HepG2 (cell line): Measurements from ENCODE around the gene STN1. TPM values are rescaled to one million over a fixed set of nuclear protein-coding genes. Genes with fewer than 3 reads are reported as not detected.

ENCODE experiments used
- CENPX ChIP-seq: sonication (generic); formaldehyde crosslinking; IDR thresholded peaks from 2 replicates; pipeline ENCODE4 v1.9.0; 2021; ENCODE audit warnings: mild to moderate bottlenecking, missing genetic modification reagents, moderate library complexity
- CHD4 ChIP-seq: fragments of 200-600 bp; sonication (generic); IDR thresholded peaks from 2 replicates; pipeline ENCODE4 v1.7.0; 2017; ENCODE audit warnings: mild to moderate bottlenecking, low read length, borderline replicate concordance
- IKZF4 ChIP-seq: sonication (generic); formaldehyde crosslinking; IDR thresholded peaks from 2 replicates; pipeline ENCODE4 v1.5.1; 2020; ENCODE audit warnings: borderline replicate concordance, mild to moderate bottlenecking, low read depth, missing genetic modification reagents; ENCODE audit errors: not compliant biosample characterization
- JDP2 ChIP-seq: sonication (generic); formaldehyde crosslinking; IDR thresholded peaks from 2 replicates; pipeline ENCODE4 v1.8.1; 2022; ENCODE audit warnings: missing genetic modification reagents, borderline replicate concordance
- KLF12 ChIP-seq: sonication (generic); formaldehyde crosslinking; IDR thresholded peaks from 2 replicates; pipeline ENCODE4 v1.4.0; 2020; ENCODE audit warnings: missing genetic modification reagents, borderline replicate concordance
- MBD4 ChIP-seq: IDR thresholded peaks from 2 replicates; pipeline ENCODE4 v1.6.1; 2012; ENCODE audit warnings: low read length, inconsistent platforms, borderline replicate concordance
- POLR2AphosphoS2 ChIP-seq: IDR thresholded peaks from 2 replicates; pipeline ENCODE4 v1.6.1; 2011; ENCODE audit warnings: low read depth, low read length, improper control_type of control experiment
- RARA ChIP-seq: IDR thresholded peaks from 2 replicates; pipeline ENCODE4 v1.6.1; 2016; ENCODE audit warnings: missing genetic modification reagents, missing compliant biosample characterization
- RBAK ChIP-seq: sonication (generic); formaldehyde crosslinking; IDR thresholded peaks from 2 replicates; pipeline ENCODE4 v1.5.1; 2020; ENCODE audit warnings: mild to moderate bottlenecking, missing genetic modification reagents
- ZNF138 ChIP-seq: sonication (generic); formaldehyde crosslinking; IDR thresholded peaks from 2 replicates; pipeline ENCODE4 v1.5.0; 2020; ENCODE audit warnings: mild to moderate bottlenecking, low read depth, missing genetic modification reagents
- ZNF256 ChIP-seq: sonication (generic); formaldehyde crosslinking; conservative IDR thresholded peaks from 2 replicates; pipeline ENCODE4 v1.4.0; 2020; ENCODE audit warnings: missing genetic modification reagents
- ZNF549 ChIP-seq: sonication (generic); formaldehyde crosslinking; IDR thresholded peaks from 2 replicates; pipeline ENCODE4 v1.5.0; 2020; ENCODE audit warnings: missing genetic modification reagents
- ZNF598 ChIP-seq: sonication (generic); formaldehyde crosslinking; IDR thresholded peaks from 2 replicates; pipeline ENCODE4 v1.5.1; 2020; ENCODE audit warnings: mild to moderate bottlenecking, missing genetic modification reagents, borderline replicate concordance
- polyA plus RNA-seq, 8 experiments: library from polyadenylated mRNA; depleted of rRNA in 3 of 8; stranded (reverse) in 7 of 8; unstranded in 1 of 8; fragments of >200 nt; fragmentation: Illumina TruSeq in 4 of 8; extraction: Trizol in 4 of 8; gene quantifications; 2 replicates each; pipeline versions ENCODE4 v1.2.1 to v1.2.3, GENCODE V29; 2011 to 2016; ENCODE audit warnings: low read depth in 4 of 8, missing spikeins in 1 of 8, mixed read lengths in 1 of 8; ENCODE audit not compliant: insufficient read depth in 1 of 8
- total RNA-seq, 5 experiments: library from RNA; depleted of rRNA; stranded (reverse); fragments of >200 nt; fragmentation: Illumina TruSeq; extraction: Trizol; gene quantifications; 2 replicates each; pipeline ENCODE4 v1.2.3, GENCODE V29; 2016; ENCODE audit warnings: low read depth in 1 of 5
- TF ChIP-seq, protein P1 (sequence below): sonication (generic); formaldehyde crosslinking; IDR thresholded peaks from 2 replicates; pipeline ENCODE4; 2020; ENCODE audit warnings: missing genetic modification reagents, mild to moderate bottlenecking, borderline replicate concordance
- TF ChIP-seq, protein P2 (sequence below): sonication (generic); formaldehyde crosslinking; IDR thresholded peaks from 2 replicates; pipeline ENCODE4 v1.5.0; 2020; ENCODE audit warnings: missing genetic modification reagents
- TF ChIP-seq, protein P3 (sequence below), 2 experiments: sonication (generic) in 1 of 2; formaldehyde crosslinking in 1 of 2; IDR thresholded peaks; 2 replicates each; pipeline versions ENCODE4 v1.6.1 to v1.9.0; 2014 to 2022; ENCODE audit warnings: antibody characterized with exemption in 1 of 2, borderline replicate concordance in 1 of 2, inconsistent platforms in 1 of 2, low read depth in 1 of 2, missing genetic modification reagents in 1 of 2
- TF ChIP-seq, protein P4 (sequence below): IDR thresholded peaks from 2 replicates; pipeline ENCODE4 v1.6.1; 2012; ENCODE audit warnings: low read depth, low read length, improper control_type of control experiment

Gene STN1
- total and polyA plus RNA-seq, 2 of the 13 experiments (the other 11 are each of a cell fraction or from before 2014, with no cell fraction given), result 17.6 to 22.7 TPM

DNA sequence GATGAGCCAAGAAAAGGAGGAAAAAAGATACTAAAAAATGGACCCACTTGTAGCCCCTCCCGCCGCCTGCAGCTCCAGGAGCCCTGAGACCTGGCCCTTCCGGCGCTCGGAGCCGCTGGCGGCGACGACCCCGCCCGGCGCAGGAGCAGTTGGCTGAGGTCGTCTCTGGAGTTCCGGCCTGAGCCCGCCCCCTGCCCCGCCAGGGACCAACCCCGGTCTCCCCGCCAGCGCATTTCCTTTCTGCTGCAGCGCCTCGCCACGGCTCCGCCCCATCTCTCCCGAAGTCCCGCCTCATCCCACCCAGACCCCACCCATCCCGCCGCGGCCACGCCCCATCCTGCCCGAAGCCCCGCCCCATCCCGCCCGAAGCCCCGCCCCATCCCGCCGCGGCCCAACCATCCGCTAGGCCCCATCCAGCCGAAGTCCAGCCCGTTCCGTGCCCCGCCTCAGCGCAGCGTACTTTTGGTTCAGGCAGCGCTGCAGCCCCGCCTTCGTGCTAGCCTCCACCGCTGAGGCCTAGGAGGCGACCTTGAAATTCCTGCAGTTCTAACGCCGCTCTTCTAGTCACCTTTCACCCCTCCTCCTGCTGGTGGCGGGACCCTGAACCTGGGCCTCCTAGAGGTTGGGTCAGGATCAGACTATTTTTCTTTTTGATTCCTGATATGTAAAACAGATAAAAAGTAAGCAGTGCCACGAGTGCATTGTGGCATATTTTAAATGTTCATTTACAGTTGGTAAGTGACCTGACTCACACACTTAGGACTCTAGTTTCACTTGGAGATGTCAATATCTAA, at the start of gene STN1 (continued):
- TF ChIP-seq, protein P1, sequence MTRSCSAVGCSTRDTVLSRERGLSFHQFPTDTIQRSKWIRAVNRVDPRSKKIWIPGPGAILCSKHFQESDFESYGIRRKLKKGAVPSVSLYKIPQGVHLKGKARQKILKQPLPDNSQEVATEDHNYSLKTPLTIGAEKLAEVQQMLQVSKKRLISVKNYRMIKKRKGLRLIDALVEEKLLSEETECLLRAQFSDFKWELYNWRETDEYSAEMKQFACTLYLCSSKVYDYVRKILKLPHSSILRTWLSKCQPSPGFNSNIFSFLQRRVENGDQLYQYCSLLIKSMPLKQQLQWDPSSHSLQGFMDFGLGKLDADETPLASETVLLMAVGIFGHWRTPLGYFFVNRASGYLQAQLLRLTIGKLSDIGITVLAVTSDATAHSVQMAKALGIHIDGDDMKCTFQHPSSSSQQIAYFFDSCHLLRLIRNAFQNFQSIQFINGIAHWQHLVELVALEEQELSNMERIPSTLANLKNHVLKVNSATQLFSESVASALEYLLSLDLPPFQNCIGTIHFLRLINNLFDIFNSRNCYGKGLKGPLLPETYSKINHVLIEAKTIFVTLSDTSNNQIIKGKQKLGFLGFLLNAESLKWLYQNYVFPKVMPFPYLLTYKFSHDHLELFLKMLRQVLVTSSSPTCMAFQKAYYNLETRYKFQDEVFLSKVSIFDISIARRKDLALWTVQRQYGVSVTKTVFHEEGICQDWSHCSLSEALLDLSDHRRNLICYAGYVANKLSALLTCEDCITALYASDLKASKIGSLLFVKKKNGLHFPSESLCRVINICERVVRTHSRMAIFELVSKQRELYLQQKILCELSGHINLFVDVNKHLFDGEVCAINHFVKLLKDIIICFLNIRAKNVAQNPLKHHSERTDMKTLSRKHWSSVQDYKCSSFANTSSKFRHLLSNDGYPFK (CRISPR knock-in tag), result 0 out of 2 replicates have a peak, but pooled peaks have one; percentile 58
- no peak for TF ChIP-seq ZNF598 (CRISPR knock-in tag)
- no peak for TF ChIP-seq ZNF256 (CRISPR knock-in tag)
- TF ChIP-seq, protein P2, sequence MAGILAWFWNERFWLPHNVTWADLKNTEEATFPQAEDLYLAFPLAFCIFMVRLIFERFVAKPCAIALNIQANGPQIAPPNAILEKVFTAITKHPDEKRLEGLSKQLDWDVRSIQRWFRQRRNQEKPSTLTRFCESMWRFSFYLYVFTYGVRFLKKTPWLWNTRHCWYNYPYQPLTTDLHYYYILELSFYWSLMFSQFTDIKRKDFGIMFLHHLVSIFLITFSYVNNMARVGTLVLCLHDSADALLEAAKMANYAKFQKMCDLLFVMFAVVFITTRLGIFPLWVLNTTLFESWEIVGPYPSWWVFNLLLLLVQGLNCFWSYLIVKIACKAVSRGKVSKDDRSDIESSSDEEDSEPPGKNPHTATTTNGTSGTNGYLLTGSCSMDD (CRISPR knock-in tag), result no peak
- peak; percentile 71 for TF ChIP-seq RARA (CRISPR knock-in tag)
- no peak for TF ChIP-seq RBAK (CRISPR knock-in tag)
- TF ChIP-seq, protein P3, sequence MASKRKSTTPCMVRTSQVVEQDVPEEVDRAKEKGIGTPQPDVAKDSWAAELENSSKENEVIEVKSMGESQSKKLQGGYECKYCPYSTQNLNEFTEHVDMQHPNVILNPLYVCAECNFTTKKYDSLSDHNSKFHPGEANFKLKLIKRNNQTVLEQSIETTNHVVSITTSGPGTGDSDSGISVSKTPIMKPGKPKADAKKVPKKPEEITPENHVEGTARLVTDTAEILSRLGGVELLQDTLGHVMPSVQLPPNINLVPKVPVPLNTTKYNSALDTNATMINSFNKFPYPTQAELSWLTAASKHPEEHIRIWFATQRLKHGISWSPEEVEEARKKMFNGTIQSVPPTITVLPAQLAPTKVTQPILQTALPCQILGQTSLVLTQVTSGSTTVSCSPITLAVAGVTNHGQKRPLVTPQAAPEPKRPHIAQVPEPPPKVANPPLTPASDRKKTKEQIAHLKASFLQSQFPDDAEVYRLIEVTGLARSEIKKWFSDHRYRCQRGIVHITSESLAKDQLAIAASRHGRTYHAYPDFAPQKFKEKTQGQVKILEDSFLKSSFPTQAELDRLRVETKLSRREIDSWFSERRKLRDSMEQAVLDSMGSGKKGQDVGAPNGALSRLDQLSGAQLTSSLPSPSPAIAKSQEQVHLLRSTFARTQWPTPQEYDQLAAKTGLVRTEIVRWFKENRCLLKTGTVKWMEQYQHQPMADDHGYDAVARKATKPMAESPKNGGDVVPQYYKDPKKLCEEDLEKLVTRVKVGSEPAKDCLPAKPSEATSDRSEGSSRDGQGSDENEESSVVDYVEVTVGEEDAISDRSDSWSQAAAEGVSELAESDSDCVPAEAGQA (IDR thresholded peaks at IDR 0.05; ENCODE audit: low read depth), result peak; percentile 21
- TF ChIP-seq, protein P3 (CRISPR knock-in tag; IDR thresholded peaks at IDR 0.05; ENCODE audit: borderline replicate concordance), result no peak; the same call in 1 of the 2 replicates
- TF ChIP-seq KLF12 (CRISPR knock-in tag), result peak; percentile 96; the same call in 1 of the 2 replicates
- TF ChIP-seq, protein P4, sequence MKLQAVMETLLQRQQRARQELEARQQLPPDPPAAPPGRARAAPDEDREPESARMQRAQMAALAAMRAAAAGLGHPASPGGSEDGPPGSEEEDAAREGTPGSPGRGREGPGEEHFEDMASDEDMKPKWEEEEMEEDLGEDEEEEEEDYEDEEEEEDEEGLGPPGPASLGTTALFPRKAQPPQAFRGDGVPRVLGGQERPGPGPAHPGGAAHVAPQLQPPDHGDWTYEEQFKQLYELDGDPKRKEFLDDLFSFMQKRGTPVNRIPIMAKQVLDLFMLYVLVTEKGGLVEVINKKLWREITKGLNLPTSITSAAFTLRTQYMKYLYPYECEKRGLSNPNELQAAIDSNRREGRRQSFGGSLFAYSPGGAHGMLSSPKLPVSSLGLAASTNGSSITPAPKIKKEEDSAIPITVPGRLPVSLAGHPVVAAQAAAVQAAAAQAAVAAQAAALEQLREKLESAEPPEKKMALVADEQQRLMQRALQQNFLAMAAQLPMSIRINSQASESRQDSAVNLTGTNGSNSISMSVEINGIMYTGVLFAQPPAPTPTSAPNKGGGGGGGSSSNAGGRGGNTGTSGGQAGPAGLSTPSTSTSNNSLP, result peak; percentile 80
- TF ChIP-seq MBD4, result no peak
- no peak for TF ChIP-seq IKZF4 (CRISPR knock-in tag)
- no peak for TF ChIP-seq CENPX (CRISPR knock-in tag)
- TF ChIP-seq JDP2 (CRISPR knock-in tag), result no peak
- TF ChIP-seq CHD4, result peak; percentile 91; the same call in 1 of the 2 replicates
- no peak for TF ChIP-seq ZNF138 (CRISPR knock-in tag)
- TF ChIP-seq ZNF549 (CRISPR knock-in tag), result no peak
- TF ChIP-seq POLR2AphosphoS2, result no peak
